GM04503 (cell line): Measurements from ENCODE around the gene AMELX.

Experiments used
- DNase-seq: peaks from one replicate; pipeline ENCODE4 v3.0.0-alpha.2; 2012; ENCODE audit warnings: low read depth

AMELX gene

GRCh38 chrX:11293113-11293512, at the start of gene AMELX:
AMELX (plus strand) TSS chrX:11293413; CDS start chrX:11294789, 1,376 bp downstream.
- no peak for DNase-seq

GRCh38 chrX:11244636-11245035, 48.6 kb upstream of the AMELX start:
- no peak for DNase-seq

- no peak for DNase-seq
Observed at GRCh38 chrX:11254417-11255109, 38.6 kb upstream of the AMELX start.

GRCh38 chrX:11257290-11257689, 35.9 kb upstream of the AMELX start:
- DNase-seq, result no peak

GRCh38 chrX:11257711-11258110, 35.5 kb upstream of the AMELX start:
- no peak for DNase-seq

- no peak for DNase-seq
Observed at GRCh38 chrX:11259437-11259836, 33.8 kb upstream of the AMELX start.

- no peak for DNase-seq
Observed at GRCh38 chrX:11261260-11261659, 32.0 kb upstream of the AMELX start.

- DNase-seq, result no peak
Observed at GRCh38 chrX:11264925-11265324, 28.3 kb upstream of the AMELX start.

- no peak for DNase-seq
Observed at GRCh38 chrX:11265352-11265751, 27.9 kb upstream of the AMELX start.

- DNase-seq, result no peak
Observed at GRCh38 chrX:11266573-11267003, 26.6 kb upstream of the AMELX start.

GRCh38 chrX:11267425-11267824, 25.8 kb upstream of the AMELX start:
- DNase-seq, result no peak

GRCh38 chrX:11269006-11269405, 24.2 kb upstream of the AMELX start:
- no peak for DNase-seq

- no peak for DNase-seq
Observed at GRCh38 chrX:11269996-11270395, 23.2 kb upstream of the AMELX start.

GRCh38 chrX:11272290-11272689, 20.9 kb upstream of the AMELX start:
- DNase-seq, result no peak

GRCh38 chrX:11272863-11273262, 20.4 kb upstream of the AMELX start:
- DNase-seq, result no peak

- peak; percentile 21 for DNase-seq
Observed at GRCh38 chrX:11273544-11273943, 19.7 kb upstream of the AMELX start.

- DNase-seq, result no peak
Observed at GRCh38 chrX:11282043-11282442, 11.2 kb upstream of the AMELX start.

GRCh38 chrX:11285651-11286050, 7.6 kb upstream of the AMELX start:
- no peak for DNase-seq

- DNase-seq, result no peak
Observed at GRCh38 chrX:11287505-11287904, 5.7 kb upstream of the AMELX start.

- no peak for DNase-seq
Observed at GRCh38 chrX:11290416-11291102, 2.7 kb upstream of the AMELX start.

- no peak for DNase-seq
Observed at GRCh38 chrX:11296051-11296450, 2.8 kb downstream of the AMELX start.

GRCh38 chrX:11298600-11298999, 5.4 kb downstream of the AMELX start:
- DNase-seq, result no peak

GRCh38 chrX:11304829-11305228, 11.6 kb downstream of the AMELX start:
- DNase-seq, result no peak

- no peak for DNase-seq
Observed at GRCh38 chrX:11305641-11306040, 12.4 kb downstream of the AMELX start.
